Stimulated activated CD4-positive, alpha-beta T cell treated with anti-CD3 and anti-CD28 coated beads, Interleukin-12 subunit alpha, Interleukin-12 subunit beta, amount 100 ng/mL, for 24 hours (primary cell): ENCODE results near the gene PLPPR3.
"Not testable (repeated sequence)": the region's sequence is repeated elsewhere in the genome, so short reads cannot be mapped to it uniquely, and the experiment has no call there.

Source experiments
- DNase-seq, 2 experiments: peaks; one replicate each; pipeline ENCODE4 v3.0.0-alpha.2; 2020; ENCODE audit warnings: low read depth in 2 of 2

The PLPPR3 gene

GRCh38 chr19:827710-828321 lies 6.1 kb upstream of the PLPPR3 start, which contains the start of gene AZU1:
Gene AZU1, plus strand, starts transcription at chr19:827837. Its CDS starts 10 bp downstream, at chr19:827847.
- no peak for DNase-seq

- DNase-seq: no peak
Measured at GRCh38 chr19:827314-827709, 5.6 kb upstream of the PLPPR3 start.

GRCh38 chr19:825897-826644 lies 4.3 kb upstream of the PLPPR3 start:
- DNase-seq: no peak

- no peak for DNase-seq
Measured at GRCh38 chr19:824885-825284, 3.1 kb upstream of the PLPPR3 start.

GRCh38 chr19:823565-824121 lies 1.9 kb upstream of the PLPPR3 start:
- no peak for DNase-seq

- DNase-seq: no peak
Measured at GRCh38 chr19:821231-821824, 427 bp downstream of the PLPPR3 start.

GRCh38 chr19:820212-820611 lies 1.5 kb downstream of the PLPPR3 start:
- not testable (repeated sequence) for DNase-seq

- DNase-seq: no peak
Measured at GRCh38 chr19:816500-816857, 5.3 kb downstream of the PLPPR3 start.

- DNase-seq: no peak
Measured at GRCh38 chr19:815775-816499, 5.8 kb downstream of the PLPPR3 start.

- DNase-seq: no peak
Measured at GRCh38 chr19:815079-815774, 6.5 kb downstream of the PLPPR3 start.

- DNase-seq: no peak
Measured at GRCh38 chr19:814152-815078, 7.3 kb downstream of the PLPPR3 start.

GRCh38 chr19:813219-814151 lies 8.3 kb downstream of the PLPPR3 start:
- DNase-seq: no peak

- DNase-seq: no peak
Measured at GRCh38 chr19:812747-813218, 9.0 kb downstream of the PLPPR3 start.

- no peak for DNase-seq
Measured at GRCh38 chr19:812049-812746, 9.6 kb downstream of the PLPPR3 start.

GRCh38 chr19:811506-812048 lies 10.2 kb downstream of the PLPPR3 start:
- no peak for DNase-seq

GRCh38 chr19:810883-811489 lies 10.8 kb downstream of the PLPPR3 start:
- DNase-seq: no peak

GRCh38 chr19:810077-810855 lies 11.5 kb downstream of the PLPPR3 start:
- no peak for DNase-seq
